PC-9 (cell line): ENCODE data around the gene ACBD5.

Source experiments
- CTCF ChIP-seq: fragments of 200-600 bp; sonication (generic); conservative IDR thresholded peaks from 2 replicates; pipeline ENCODE4 v1.6.1; 2017; ENCODE audit warnings: mixed run types, antibody characterized with exemption, mild to moderate bottlenecking, moderate library complexity
- EZH2 ChIP-seq: fragments of 200-600 bp; sonication (generic); IDR thresholded peaks from 2 replicates; pipeline ENCODE4 v1.8.0; 2017; ENCODE audit warnings: antibody characterized with exemption, low read depth

GRCh38 chr10:27245836-27246235 is 5.2 kb upstream of the ACBD5 start:
- TF ChIP-seq CTCF: no peak
- no peak for TF ChIP-seq EZH2
